ENCODE results near the gene TMTC1.

GRCh38 chr12:29617407-29617803 lies 166.3 kb downstream of the TMTC1 start:
- TF ChIP-seq CTCF (IDR thresholded peaks at IDR 0.05) (no peak), POLR2A (IDR thresholded peaks at IDR 0.05) (no peak)
